Stimulated activated naive CD8-positive, alpha-beta T cell treated with anti-CD3 and anti-CD28 coated beads, Interleukin-15, Interleukin-2, amounts not matched to agents 100 U/mL and 50 U/mL, for 24 hours (primary cell): ENCODE results near the gene MYO15A.

ENCODE experiments used
- ATAC-seq: fragments of 150-1000 bp; cut with Tn5 transposase; one replicate; pipeline ENCODE4 v1.10.0; 2021
- DNase-seq: peaks from one replicate; pipeline ENCODE4 v3.0.0; 2021

The MYO15A gene

GRCh38 chr17:18105595-18105994 is 3.0 kb upstream of the MYO15A start:
- ATAC-seq = no peak
- no peak for DNase-seq

GRCh38 chr17:18106211-18106610 is 2.3 kb upstream of the MYO15A start:
- ATAC-seq = no peak
- DNase-seq = no peak

DNA sequence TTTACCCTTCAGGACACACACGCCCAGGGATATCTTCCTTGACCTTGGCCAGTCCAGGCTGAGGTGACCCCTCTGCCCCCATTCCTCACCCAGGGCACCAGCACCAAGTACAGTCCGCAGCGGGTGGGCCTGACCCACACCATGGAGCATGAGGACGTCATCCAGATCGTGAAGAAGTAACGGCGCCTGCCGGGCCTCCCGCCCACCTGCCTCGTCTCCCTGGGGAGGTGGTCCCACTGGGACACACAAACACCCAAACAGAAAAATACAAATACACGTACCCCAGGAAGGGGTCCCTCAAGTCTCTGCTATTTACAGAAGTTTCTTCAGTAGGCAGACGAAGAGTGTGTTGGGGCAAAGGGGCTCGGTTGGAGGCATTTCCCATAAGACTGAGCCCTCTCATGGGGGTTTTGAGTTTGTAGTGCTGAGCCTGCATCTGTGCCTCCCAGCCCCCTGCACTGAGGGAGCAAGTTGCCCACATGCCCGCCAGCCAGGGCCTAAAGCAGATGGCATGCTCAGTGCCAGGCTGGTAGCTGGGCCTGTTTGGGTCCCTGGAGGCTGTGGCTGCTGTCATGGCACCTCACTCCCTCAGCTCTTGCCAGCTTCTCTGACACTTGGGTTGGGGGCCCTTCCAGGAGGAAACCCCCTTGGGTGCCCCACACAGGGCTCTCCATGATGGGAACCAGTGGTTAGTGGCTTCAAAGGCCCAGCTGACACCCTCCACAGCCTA is 1.3 kb upstream of the MYO15A start:
- ATAC-seq (no peak), DNase-seq (no peak)

GRCh38 chr17:18107971-18108370 is 585 bp upstream of the MYO15A start:
- no peak for DNase-seq
- ATAC-seq = no peak

- DNase-seq = no peak
Observed at GRCh38 chr17:18109935-18110485, 1.5 kb downstream of the MYO15A start.

DNA sequence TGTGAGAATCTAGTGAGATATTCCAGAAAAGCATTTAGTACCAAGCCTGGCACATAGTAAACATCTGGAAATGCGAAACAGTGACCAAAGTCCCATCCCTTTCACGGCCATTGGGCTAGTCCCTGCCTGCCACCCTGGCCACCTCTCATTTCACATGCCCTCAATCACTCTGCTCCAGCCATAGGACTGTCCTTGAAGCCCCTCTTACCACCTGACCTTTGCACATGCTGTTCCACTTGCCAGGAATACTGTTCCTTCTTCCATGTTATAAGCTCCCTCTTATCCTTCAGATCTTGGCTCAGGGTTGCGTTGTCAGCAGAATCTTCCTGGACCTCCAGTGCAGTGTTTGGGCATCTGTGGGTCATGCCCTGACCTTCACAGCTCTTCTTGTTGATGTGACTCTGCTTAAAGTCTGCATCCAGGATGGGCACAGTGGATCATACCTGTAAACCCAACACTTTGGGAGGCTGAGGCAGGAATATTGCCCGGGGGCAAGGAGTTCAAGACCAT is 2.1 kb downstream of the MYO15A start:
- ATAC-seq = no peak
- DNase-seq = no peak

More at GRCh38 chr17:18109935-18110485, 1.5 kb downstream of the MYO15A start:
- no peak for ATAC-seq

DNA sequence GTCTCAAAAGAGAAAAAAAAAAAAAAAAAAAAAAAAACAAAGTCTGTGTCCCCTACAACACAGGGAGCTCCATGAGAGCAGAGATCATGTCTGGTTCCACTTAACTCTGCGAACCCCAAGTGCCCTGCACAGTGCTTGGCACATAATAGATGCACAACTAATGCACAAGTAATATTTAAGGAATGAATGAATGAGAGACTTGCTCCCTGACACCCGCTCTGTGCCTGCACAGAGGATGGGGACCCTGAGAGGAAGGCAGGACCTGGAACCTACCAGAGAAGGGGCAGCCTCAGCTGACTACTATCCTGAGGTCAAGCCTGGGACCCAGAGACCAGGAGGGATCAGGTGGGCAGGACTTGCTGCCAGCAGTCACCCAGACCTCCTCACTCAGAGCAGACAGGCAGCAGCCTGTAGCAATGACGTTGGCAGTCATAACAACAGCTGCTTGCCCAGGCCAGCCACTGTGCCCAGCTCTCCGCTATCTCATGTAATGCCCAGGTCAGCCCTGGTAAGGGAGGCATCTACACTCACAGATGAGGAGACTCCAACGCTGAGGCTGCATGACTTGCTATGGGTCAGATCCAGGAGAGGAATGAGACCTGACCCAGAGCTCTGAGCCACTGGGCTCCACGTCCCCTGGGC is 2.9 kb downstream of the MYO15A start:
- DNase-seq = no peak
- ATAC-seq = no peak

DNA sequence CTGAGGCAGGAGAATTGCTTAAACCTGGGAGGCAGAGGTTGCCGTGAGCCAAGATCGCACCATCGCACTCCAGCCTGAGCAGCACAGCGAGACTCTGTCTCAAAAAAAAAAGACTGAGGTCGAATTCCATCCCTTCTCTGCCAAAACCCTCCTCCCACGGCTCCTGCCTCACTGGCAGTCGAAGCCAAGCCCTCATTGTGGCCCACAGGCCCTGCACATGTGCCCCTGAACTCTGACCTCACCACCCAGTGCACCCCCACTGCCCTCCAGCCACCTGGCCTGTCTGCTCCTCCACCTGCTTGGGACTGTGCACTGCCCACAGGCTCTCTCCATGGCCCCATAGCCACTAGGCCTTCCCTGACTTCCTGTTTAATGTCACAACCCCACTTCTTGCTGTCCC is 7.0 kb downstream of the MYO15A start:
- ATAC-seq (no peak), DNase-seq (no peak)

GRCh38 chr17:18116078-18116477 is 7.5 kb downstream of the MYO15A start:
- DNase-seq = no peak
- no peak for ATAC-seq

DNA sequence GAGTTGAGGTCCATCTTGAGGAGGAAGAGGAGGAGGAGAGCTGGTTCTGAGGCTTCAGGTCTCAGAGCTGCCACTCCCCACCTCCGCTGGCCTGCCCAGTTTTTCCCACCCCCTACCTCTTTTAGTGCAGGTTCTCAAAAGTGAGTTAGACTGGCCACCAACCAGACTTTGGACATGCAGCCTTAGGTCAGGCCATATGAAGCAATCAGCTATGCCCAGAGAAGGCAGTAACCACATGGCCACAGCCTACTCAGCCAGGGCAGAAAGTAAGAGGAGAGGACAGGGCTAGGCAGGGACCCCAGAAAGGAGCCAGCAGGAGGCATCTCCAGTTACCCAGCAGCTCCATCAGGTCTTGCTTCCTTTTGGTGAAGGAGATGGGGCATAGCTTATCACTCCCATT is 9.0 kb downstream of the MYO15A start:
- DNase-seq = no peak
- no peak for ATAC-seq

- no peak for ATAC-seq
- no peak for DNase-seq
Observed at GRCh38 chr17:18117982-18118975, 9.7 kb downstream of the MYO15A start.

DNA sequence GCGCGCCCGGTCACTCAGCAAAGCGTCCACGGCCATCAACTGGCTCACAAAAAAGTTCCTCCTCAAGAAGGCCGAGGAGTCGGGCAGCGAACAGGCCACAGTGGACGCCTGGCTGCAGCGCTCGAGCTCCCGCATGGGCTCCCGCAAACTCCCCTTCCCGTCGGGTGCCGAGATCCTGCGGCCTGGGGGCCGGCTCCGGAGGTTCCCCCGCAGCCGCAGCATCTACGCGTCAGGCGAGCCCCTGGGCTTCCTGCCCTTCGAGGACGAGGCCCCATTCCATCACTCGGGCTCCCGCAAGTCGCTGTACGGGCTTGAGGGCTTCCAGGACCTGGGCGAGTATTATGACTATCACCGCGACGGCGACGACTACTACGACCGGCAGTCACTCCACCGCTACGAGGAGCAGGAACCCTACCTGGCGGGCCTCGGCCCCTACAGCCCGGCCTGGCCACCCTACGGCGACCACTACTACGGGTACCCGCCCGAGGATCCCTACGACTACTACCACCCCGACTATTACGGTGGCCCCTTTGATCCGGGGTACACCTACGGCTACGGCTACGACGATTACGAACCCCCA is 10.7 kb downstream of the MYO15A start:
- no peak for DNase-seq
- ATAC-seq = no peak

- DNase-seq = no peak
- no peak for ATAC-seq
Observed at GRCh38 chr17:18119938-18120337, 11.4 kb downstream of the MYO15A start.

DNA sequence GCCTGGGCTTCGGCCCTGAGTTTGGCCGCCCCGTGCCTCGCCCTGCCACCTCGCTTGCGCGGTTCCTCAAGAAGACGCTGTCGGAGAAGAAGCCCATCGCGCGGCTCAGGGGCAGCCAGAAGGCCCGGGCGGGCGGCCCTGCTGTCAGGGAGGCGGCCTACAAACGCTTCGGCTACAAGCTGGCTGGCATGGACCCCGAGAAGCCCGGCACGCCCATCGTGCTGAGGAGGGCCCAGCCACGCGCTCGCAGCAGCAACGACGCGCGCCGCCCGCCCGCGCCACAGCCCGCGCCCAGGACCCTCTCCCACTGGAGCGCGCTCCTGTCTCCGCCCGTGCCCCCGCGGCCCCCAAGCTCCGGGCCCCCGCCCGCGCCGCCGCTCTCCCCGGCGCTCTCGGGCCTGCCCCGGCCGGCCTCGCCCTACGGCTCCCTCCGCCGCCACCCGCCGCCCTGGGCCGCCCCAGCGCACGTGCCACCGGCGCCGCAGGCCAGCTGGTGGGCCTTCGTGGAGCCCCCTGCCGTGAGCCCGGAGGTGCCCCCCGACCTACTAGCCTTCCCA is 12.0 kb downstream of the MYO15A start:
- no peak for ATAC-seq
- DNase-seq = no peak

- ATAC-seq (no peak), DNase-seq (no peak)
Observed at GRCh38 chr17:18121144-18121910, 12.8 kb downstream of the MYO15A start.

DNA sequence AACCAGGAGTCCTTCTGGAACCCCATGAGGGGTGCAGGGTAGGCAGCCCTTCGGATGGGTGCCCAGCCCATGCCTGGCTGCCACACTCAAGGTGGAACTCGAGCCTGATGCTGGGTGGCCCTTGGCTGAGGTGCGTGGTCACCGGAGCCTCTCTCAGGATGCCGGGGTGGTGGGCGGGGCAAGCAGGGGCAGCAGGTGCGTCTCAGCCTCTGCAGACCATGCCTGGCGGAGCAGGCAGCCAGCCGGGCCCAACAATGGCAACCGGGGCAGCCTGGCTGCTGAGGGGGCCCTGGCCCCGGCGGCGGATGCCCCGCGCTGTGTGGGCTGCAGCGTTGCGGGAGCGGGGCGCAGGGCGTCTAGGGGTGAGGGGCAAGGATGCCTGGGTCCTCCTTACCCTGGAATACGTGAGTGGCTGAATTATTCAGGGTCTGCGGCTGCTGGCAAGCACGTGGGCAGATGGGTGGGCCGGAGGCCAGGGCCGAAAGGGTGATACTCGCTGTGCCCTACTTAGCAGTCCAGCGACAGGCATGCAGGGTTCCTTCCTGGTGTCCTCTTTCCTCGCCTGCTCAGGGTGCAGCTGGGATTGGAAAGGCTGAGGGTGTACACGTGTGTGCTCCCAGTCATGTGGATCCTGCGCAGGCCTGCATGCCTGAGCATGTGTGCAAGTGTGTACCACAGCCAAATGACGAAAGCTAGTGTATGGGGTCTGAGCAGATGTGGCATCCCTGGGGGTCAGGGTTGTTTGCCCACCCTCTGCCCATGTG is 14.6 kb downstream of the MYO15A start:
- ATAC-seq = no peak
- no peak for DNase-seq

DNA sequence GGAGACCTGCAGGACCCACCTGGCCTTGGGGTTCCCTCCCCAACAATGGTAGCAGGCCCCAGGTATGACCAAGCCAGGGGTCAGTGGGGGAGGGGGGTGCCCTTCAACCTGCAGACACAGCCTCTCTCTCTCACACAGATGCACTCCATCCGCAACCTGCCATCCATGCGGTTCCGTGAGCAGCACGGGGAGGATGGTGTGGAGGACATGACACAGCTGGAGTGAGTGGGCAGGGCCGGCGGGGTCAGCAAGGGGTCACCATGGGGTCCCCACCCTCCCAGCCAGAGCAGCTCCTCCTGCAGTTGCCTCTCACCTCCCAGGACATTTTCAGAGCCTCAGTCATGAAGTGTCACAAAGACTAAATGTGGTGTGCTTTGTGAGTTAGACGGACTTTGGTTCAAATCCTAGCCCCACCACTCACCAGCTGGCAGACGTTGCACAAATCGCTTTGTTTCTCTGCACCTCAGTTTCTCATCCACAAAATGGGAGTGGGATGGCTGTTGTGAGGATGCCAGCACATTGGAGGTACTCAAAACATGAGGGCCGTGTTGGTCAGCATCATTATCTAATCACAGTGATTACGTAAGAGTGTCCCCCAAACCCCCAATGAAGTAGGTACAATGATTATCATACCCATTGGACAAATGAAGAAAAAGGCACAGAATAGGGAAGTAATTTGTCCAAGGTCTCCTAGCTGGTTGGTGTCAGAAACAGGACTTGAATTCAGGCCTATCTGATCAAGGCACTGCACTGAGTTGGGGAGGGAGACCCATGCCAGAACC is 16.0 kb downstream of the MYO15A start:
- no peak for DNase-seq
- ATAC-seq = no peak

DNA sequence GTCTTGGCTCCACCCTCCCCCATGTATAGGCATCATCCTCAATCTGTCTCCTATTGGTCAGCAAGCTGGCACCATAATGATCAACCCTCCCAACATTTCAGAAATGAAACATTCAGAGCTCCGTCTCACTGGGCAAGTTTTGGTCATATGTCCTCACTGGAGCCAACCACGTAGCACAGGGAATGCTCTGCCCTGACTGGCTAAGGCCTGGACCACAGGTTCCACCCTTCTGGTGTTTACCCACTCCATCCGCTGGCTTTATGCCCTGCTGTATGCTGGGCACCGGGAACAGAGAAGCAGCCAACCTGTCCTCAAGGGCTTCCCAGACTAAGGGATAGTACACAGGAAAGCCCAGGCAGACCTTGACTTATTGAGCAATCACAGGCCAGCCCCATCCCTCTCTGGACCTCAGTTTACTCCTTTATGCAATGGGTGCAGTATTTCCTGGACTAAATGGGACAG is 20.5 kb downstream of the MYO15A start:
- no peak for DNase-seq

DNA sequence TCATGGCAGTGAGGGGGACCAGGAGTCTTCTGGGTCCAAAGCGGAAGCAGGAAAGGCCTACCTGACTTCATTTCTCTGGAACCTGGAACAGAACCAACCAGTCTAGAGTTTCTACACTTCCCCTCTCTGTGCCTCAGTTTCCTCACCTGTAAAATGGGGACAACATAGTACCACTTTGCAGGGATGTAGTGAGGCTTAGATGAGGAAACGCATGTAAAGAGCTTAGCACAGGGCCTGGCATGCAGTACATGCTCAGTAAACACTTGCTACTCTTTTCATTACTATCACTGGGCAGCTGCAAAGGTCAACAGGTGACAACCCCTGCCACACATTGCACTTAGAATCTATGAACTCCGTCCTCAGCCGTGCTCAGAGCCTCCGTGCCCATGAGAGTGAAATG is 24.2 kb downstream of the MYO15A start:
- ATAC-seq (no peak), DNase-seq (no peak)

More for the DNA sequence above, 20.5 kb downstream of the MYO15A start:
- no peak for ATAC-seq
